ENCODE results near the gene UNC5C.

UNC5C gene

DNA sequence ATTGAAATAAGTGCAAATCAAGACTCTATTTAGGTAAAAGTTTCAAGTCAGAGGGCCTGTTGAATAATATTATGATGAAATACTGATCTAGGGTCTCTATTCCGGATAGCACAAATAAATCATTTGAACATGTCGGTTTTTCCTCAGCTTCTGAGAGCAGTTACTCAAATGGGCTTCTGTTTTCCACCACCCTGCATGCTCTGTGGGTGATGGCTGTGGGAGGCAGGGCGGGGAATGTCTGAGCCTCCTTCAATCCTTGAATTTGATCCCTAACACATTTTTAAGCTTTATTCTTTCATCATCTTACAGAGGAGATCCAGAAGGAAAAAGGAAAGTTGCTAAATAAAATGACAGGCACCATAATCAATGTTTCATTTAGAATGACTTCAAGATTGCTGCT is 8.5 kb downstream of the UNC5C start:
- no peak overlapping the region for H3K4me3 ChIP-seq (ENCODE audit: control insufficient read depth in 1 of 7, extremely low read depth in 1 of 7, insufficient read depth in 4 of 7, low read depth in 2 of 7, low read length in 6 of 7)
- ChIA-PET CTCF (interaction anchor here (1.0 kb wide), 1 partner anchor 10 kb away, joined by 3 read pairs; no protein-coding TSS in a partner anchor), POLR2A (no interaction called here)
- peak in 1 of 3 donors; percentile 26 for DNase-seq
- WGBS (ENCODE audit: insufficient coverage), result 100% methylated on average over 1 of the region's 3 CpGs
- H3K36me3 ChIP-seq (ENCODE audit: control insufficient read depth in 4 of 4, insufficient read depth in 4 of 4, low read length in 3 of 4), result no peaks in the 10 kb centered on the region
- no peak overlapping the region for H3K27ac ChIP-seq (ENCODE audit: insufficient read depth in 1 of 2, low read depth in 1 of 2, low read length in 2 of 2, poor library complexity in 1 of 2, severe bottlenecking in 2 of 2)
- peaks cover 0 to 21% (median 8%) of the 10 kb centered on the region in 4 experiments for H3K4me1 ChIP-seq (ENCODE audit: control extremely low read depth in 1 of 4, control insufficient read depth in 4 of 4, insufficient read depth in 4 of 4, low read length in 3 of 4)
- no peaks in the 10 kb centered on the region for H3K27me3 ChIP-seq (replicated peaks in 2 of 5; ENCODE audit: control insufficient read depth in 4 of 5, insufficient read depth in 5 of 5, low read length in 4 of 5)
- H3K9me3 ChIP-seq (ENCODE audit: control extremely low read depth in 1 of 5, control insufficient read depth in 4 of 5, insufficient read depth in 2 of 5, low read depth in 1 of 5, low read length in 4 of 5), result no peaks in the 10 kb centered on the region

GRCh38 chr4:95539106-95539505 is 9.7 kb downstream of the UNC5C start:
- 19% methylated on average over 4 of the region's 5 CpGs for WGBS (ENCODE audit: insufficient coverage)
- Histone ChIP-seq H3K36me3 (ENCODE audit: control insufficient read depth in 4 of 4, insufficient read depth in 4 of 4, low read length in 3 of 4) (no peaks in the 10 kb centered on the region), H3K27ac (ENCODE audit: insufficient read depth in 1 of 2, low read depth in 1 of 2, low read length in 2 of 2, poor library complexity in 1 of 2, severe bottlenecking in 2 of 2) (no peak overlapping the region), H3K27me3 (replicated peaks in 2 of 5; ENCODE audit: control insufficient read depth in 4 of 5, insufficient read depth in 5 of 5, low read length in 4 of 5) (no peaks in the 10 kb centered on the region), H3K4me3 (ENCODE audit: control insufficient read depth in 1 of 7, extremely low read depth in 1 of 7, insufficient read depth in 4 of 7, low read depth in 2 of 7, low read length in 6 of 7) (peak overlapping the region in 2 of 7 experiments; percentile 3 to 43), H3K9me3 (ENCODE audit: control extremely low read depth in 1 of 5, control insufficient read depth in 4 of 5, insufficient read depth in 2 of 5, low read depth in 1 of 5, low read length in 4 of 5) (no peaks in the 10 kb centered on the region), H3K4me1 (ENCODE audit: control extremely low read depth in 1 of 4, control insufficient read depth in 4 of 4, insufficient read depth in 4 of 4, low read length in 3 of 4) (peaks cover 0 to 21% (median 8%) of the 10 kb centered on the region in 4 experiments)
- POLR2A ChIA-PET, result no interaction called here
- CTCF ChIA-PET, result interaction anchor here (2.2 kb wide), 1 partner anchor 8 kb away, joined by 6 read pairs; no protein-coding TSS in a partner anchor
- DNase-seq, result peak in 2 of 3 donors; percentile 77 to 85

DNA sequence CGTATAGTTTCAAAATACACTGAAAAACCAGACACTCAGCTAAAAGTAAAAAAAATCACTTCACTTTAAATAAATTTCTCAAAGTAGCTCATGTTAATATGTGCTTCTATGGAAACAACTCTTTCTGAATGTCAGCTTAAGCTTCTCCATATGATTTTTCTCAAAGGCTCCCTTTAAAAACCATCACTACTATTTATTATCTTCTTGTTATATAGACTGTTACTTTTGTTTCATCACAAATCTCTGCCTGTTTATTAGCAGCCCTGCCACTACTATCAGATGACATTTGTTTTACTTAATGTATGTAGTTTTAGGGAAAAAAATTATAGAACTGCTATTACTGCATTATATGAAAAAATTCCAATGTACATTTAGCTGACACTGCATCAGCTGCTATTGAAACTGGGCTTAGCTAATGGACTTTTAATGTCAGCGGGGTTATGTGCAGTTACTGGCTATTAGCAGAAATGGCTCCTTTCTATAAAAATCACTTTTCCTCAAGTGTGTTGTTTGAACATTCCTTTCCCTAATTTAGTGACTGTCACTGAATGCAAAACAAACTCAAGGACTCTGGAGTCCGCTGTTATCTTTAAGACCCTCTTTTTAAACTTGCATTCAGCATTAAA is 10.8 kb downstream of the UNC5C start:
- POLR2A ChIA-PET, result no interaction called here
- no peak for DNase-seq
- Histone ChIP-seq H3K27ac (ENCODE audit: insufficient read depth in 1 of 2, low read depth in 1 of 2, low read length in 2 of 2, poor library complexity in 1 of 2, severe bottlenecking in 2 of 2) (no peak overlapping the region), H3K4me1 (ENCODE audit: control extremely low read depth in 1 of 4, control insufficient read depth in 4 of 4, insufficient read depth in 4 of 4, low read length in 3 of 4) (peaks cover 0 to 21% (median 8%) of the 10 kb centered on the region in 4 experiments), H3K36me3 (ENCODE audit: control insufficient read depth in 4 of 4, insufficient read depth in 4 of 4, low read length in 3 of 4) (no peaks in the 10 kb centered on the region), H3K4me3 (ENCODE audit: control insufficient read depth in 1 of 7, extremely low read depth in 1 of 7, insufficient read depth in 4 of 7, low read depth in 2 of 7, low read length in 6 of 7) (no peak overlapping the region), H3K9me3 (ENCODE audit: control extremely low read depth in 1 of 5, control insufficient read depth in 4 of 5, insufficient read depth in 2 of 5, low read depth in 1 of 5, low read length in 4 of 5) (no peaks in the 10 kb centered on the region), H3K27me3 (replicated peaks in 2 of 5; ENCODE audit: control insufficient read depth in 4 of 5, insufficient read depth in 5 of 5, low read length in 4 of 5) (no peaks in the 10 kb centered on the region)
- CTCF ChIA-PET, result interaction anchor here (0.7 to 2.2 kb wide), 2 partner anchors 10 to 285 kb away, joined by 3 to 6 read pairs; no protein-coding TSS in a partner anchor
- WGBS (ENCODE audit: insufficient coverage), result 100% methylated on average over 1 of the region's 3 CpGs

DNA sequence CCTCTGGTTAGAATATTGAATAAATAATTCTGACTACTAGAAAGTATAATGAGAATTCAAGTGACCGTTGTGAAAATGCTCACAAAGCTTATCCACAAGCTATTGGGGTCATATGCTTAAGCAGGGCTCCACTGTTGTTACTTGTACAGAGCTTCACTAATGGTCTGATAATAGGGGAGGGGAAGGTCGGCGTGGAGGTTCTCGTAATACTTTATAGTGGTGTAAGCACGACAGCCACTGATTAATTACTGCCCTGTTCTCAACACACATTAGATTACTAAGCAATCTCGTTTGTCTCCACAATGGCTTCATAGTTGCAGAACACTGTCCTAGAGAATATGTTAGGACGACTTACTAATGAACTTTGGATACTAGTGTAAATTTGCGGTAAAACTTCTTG is 11.6 kb downstream of the UNC5C start:
- Histone ChIP-seq H3K27ac (ENCODE audit: insufficient read depth in 1 of 2, low read depth in 1 of 2, low read length in 2 of 2, poor library complexity in 1 of 2, severe bottlenecking in 2 of 2) (no peak overlapping the region), H3K27me3 (replicated peaks in 2 of 5; ENCODE audit: control insufficient read depth in 4 of 5, insufficient read depth in 5 of 5, low read length in 4 of 5) (no peaks in the 10 kb centered on the region), H3K9me3 (ENCODE audit: control extremely low read depth in 1 of 5, control insufficient read depth in 4 of 5, insufficient read depth in 2 of 5, low read depth in 1 of 5, low read length in 4 of 5) (no peaks in the 10 kb centered on the region), H3K36me3 (ENCODE audit: control insufficient read depth in 4 of 4, insufficient read depth in 4 of 4, low read length in 3 of 4) (no peaks in the 10 kb centered on the region), H3K4me3 (ENCODE audit: control insufficient read depth in 1 of 7, extremely low read depth in 1 of 7, insufficient read depth in 4 of 7, low read depth in 2 of 7, low read length in 6 of 7) (no peak overlapping the region), H3K4me1 (ENCODE audit: control extremely low read depth in 1 of 4, control insufficient read depth in 4 of 4, insufficient read depth in 4 of 4, low read length in 3 of 4) (peaks cover 0 to 21% (median 8%) of the 10 kb centered on the region in 4 experiments)
- POLR2A ChIA-PET, result no interaction called here
- CTCF ChIA-PET, result interaction anchor here (2.2 kb wide), 1 partner anchor 10 kb away, joined by 6 read pairs; no protein-coding TSS in a partner anchor
- DNase-seq, result no peak
- WGBS (ENCODE audit: insufficient coverage), result 98% methylated on average over 5 of the region's 8 CpGs

GRCh38 chr4:95536650-95537049 is 12.1 kb downstream of the UNC5C start:
- Histone ChIP-seq H3K4me1 (ENCODE audit: control extremely low read depth in 1 of 4, control insufficient read depth in 4 of 4, insufficient read depth in 4 of 4, low read length in 3 of 4) (peaks cover 0 to 18% (median 8%) of the 10 kb centered on the region in 4 experiments), H3K36me3 (ENCODE audit: control insufficient read depth in 4 of 4, insufficient read depth in 4 of 4, low read length in 3 of 4) (no peaks in the 10 kb centered on the region), H3K9me3 (ENCODE audit: control extremely low read depth in 1 of 5, control insufficient read depth in 4 of 5, insufficient read depth in 2 of 5, low read depth in 1 of 5, low read length in 4 of 5) (no peaks in the 10 kb centered on the region), H3K27me3 (replicated peaks in 2 of 5; ENCODE audit: control insufficient read depth in 4 of 5, insufficient read depth in 5 of 5, low read length in 4 of 5) (no peaks in the 10 kb centered on the region), H3K4me3 (ENCODE audit: control insufficient read depth in 1 of 7, extremely low read depth in 1 of 7, insufficient read depth in 4 of 7, low read depth in 2 of 7, low read length in 6 of 7) (no peak overlapping the region), H3K27ac (ENCODE audit: insufficient read depth in 1 of 2, low read depth in 1 of 2, low read length in 2 of 2, poor library complexity in 1 of 2, severe bottlenecking in 2 of 2) (no peak overlapping the region)
- CTCF ChIA-PET, result no interaction called here
- POLR2A ChIA-PET, result no interaction called here
- DNase-seq, result no peak
- no CpG with 5 or more reads among the region's 2 CpGs for WGBS (ENCODE audit: insufficient coverage)

DNA sequence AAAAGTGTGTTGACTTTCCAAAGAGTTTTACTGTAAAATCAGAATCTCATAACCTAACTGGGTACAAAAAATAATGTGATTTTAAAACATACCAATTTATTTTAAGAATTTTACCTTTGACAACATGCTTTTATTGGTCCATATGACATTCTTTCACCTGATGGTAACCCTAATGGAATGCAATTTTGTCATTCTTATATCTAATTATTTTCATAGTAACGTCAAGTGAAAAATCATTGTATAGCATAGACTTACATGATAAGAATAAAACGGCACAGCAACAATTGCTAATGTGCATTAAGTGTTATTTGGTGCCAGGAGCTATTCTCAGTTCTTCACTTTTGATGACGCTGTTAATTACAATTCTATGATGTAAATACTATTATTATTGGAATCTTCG is 13.6 kb downstream of the UNC5C start:
- POLR2A ChIA-PET, result no interaction called here
- WGBS (ENCODE audit: insufficient coverage), result no CpG with 5 or more reads among the region's 4 CpGs
- H3K27me3 ChIP-seq (replicated peaks in 2 of 5; ENCODE audit: control insufficient read depth in 4 of 5, insufficient read depth in 5 of 5, low read length in 4 of 5), result no peaks in the 10 kb centered on the region
- CTCF ChIA-PET, result no interaction called here
- H3K27ac ChIP-seq (ENCODE audit: insufficient read depth in 1 of 2, low read depth in 1 of 2, low read length in 2 of 2, poor library complexity in 1 of 2, severe bottlenecking in 2 of 2), result no peak overlapping the region
- DNase-seq, result no peak
- H3K4me1 ChIP-seq (ENCODE audit: control extremely low read depth in 1 of 4, control insufficient read depth in 4 of 4, insufficient read depth in 4 of 4, low read length in 3 of 4), result peaks cover 0 to 18% (median 8%) of the 10 kb centered on the region in 4 experiments
- H3K36me3 ChIP-seq (ENCODE audit: control insufficient read depth in 4 of 4, insufficient read depth in 4 of 4, low read length in 3 of 4), result no peaks in the 10 kb centered on the region
- H3K9me3 ChIP-seq (ENCODE audit: control extremely low read depth in 1 of 5, control insufficient read depth in 4 of 5, insufficient read depth in 2 of 5, low read depth in 1 of 5, low read length in 4 of 5), result no peaks in the 10 kb centered on the region
- no peak overlapping the region for H3K4me3 ChIP-seq (ENCODE audit: control insufficient read depth in 1 of 7, extremely low read depth in 1 of 7, insufficient read depth in 4 of 7, low read depth in 2 of 7, low read length in 6 of 7)

GRCh38 chr4:95534032-95534431 is 14.7 kb downstream of the UNC5C start:
- CTCF ChIA-PET, result no interaction called here
- Histone ChIP-seq H3K4me1 (ENCODE audit: control extremely low read depth in 1 of 4, control insufficient read depth in 4 of 4, insufficient read depth in 4 of 4, low read length in 3 of 4) (peaks cover 0 to 6% (median 3%) of the 10 kb centered on the region in 4 experiments), H3K9me3 (ENCODE audit: control extremely low read depth in 1 of 5, control insufficient read depth in 4 of 5, insufficient read depth in 2 of 5, low read depth in 1 of 5, low read length in 4 of 5) (no peaks in the 10 kb centered on the region), H3K36me3 (ENCODE audit: control insufficient read depth in 4 of 4, insufficient read depth in 4 of 4, low read length in 3 of 4) (no peaks in the 10 kb centered on the region), H3K27me3 (replicated peaks in 2 of 5; ENCODE audit: control insufficient read depth in 4 of 5, insufficient read depth in 5 of 5, low read length in 4 of 5) (no peaks in the 10 kb centered on the region), H3K27ac (ENCODE audit: insufficient read depth in 1 of 2, low read depth in 1 of 2, low read length in 2 of 2, poor library complexity in 1 of 2, severe bottlenecking in 2 of 2) (no peak overlapping the region), H3K4me3 (ENCODE audit: control insufficient read depth in 1 of 7, extremely low read depth in 1 of 7, insufficient read depth in 4 of 7, low read depth in 2 of 7, low read length in 6 of 7) (no peak overlapping the region)
- WGBS (ENCODE audit: insufficient coverage), result no CpG with 5 or more reads among the region's 5 CpGs
- DNase-seq, result no peak
- POLR2A ChIA-PET, result no interaction called here
